Endothelial cell of umbilical vein (primary cell): ENCODE results near the gene BARX1. TPM values are rescaled to one million over a fixed set of nuclear protein-coding genes. Genes with fewer than 3 reads are reported as not detected.
"Not testable (repeated sequence)": the region's sequence is repeated elsewhere in the genome, so short reads cannot be mapped to it uniquely, and the experiment has no call there.

Source experiments
- BruUV-seq: library from RNA; stranded (reverse); fragments of 400-500 nt; replicated peaks from 2 replicates; lab custom pipeline; 2021; lab: Mats Ljungman, UMichigan
- CTCF ChIA-PET: fragments of 300-600, 350-600 bp; sonication (Branson Sonifier 250); formaldehyde crosslinking; loops from one replicate; lab custom pipeline; 2021; ENCODE audit warnings: antibody characterized with exemption, inconsistent platforms; lab: Charles Lee
- POLR2A ChIA-PET: fragments of 300-600, 350-600 bp; sonication (Branson Sonifier 250); formaldehyde crosslinking; loops from one replicate; lab custom pipeline; 2021; ENCODE audit warnings: antibody characterized with exemption, inconsistent platforms; lab: Charles Lee
- DNase-seq: peaks from one replicate; pipeline ENCODE4 v3.0.0-alpha.2; 2011; ENCODE audit warnings: low read depth, low spot score
- FAIRE-seq: peaks from 2 replicates; lab custom pipeline; 2011; peaks lifted over from hg19 to GRCh38; lab: Jason Lieb, UNC
- H2AFZ ChIP-seq: 2 replicates; pipeline ENCODE4 v1.6.0; 2012; ENCODE audit warnings: low read depth, low read length, control low read depth, inconsistent platforms
- H3K27ac ChIP-seq: 2 replicates; pipeline ENCODE4 v1.5.1; 2011; ENCODE audit warnings: low read depth, mild to moderate bottlenecking, control low read depth, low read length, moderate library complexity; ENCODE audit not compliant: insufficient read depth
- H3K27me3 ChIP-seq, 2 experiments: 2 replicates each; pipeline versions ENCODE4 v1.6.0 to v1.6.1; 2011; ENCODE audit warnings: low read length in 2 of 2, mixed read lengths in 1 of 2; ENCODE audit not compliant: control insufficient read depth in 2 of 2, insufficient read depth in 2 of 2
- H3K36me3 ChIP-seq, 2 experiments: 2 replicates in 1 of 2; 3 replicates in 1 of 2; pipeline ENCODE4 v1.5.1; 2011; ENCODE audit warnings: low read length in 2 of 2, mild to moderate bottlenecking in 1 of 2, moderate library complexity in 1 of 2; ENCODE audit not compliant: control insufficient read depth in 2 of 2, insufficient read depth in 2 of 2; ENCODE audit errors: extremely low read depth in 1 of 2
- H3K4me1 ChIP-seq: 3 replicates; pipeline ENCODE4 v1.5.1; 2011; ENCODE audit warnings: mild to moderate bottlenecking, low read length; ENCODE audit not compliant: control insufficient read depth, insufficient read depth; ENCODE audit errors: extremely low read depth
- H3K4me2 ChIP-seq: 2 replicates; pipeline ENCODE4 v1.6.1; 2011; ENCODE audit warnings: low read length, control low read depth, mixed read lengths; ENCODE audit not compliant: insufficient read depth
- H3K4me3 ChIP-seq, 3 experiments: fragments of 200-600 bp in 1 of 3; sonication (generic), shearing (Covaris generic) in 1 of 3; replicated peaks in 1 of 3; 2 replicates each; pipeline ENCODE4 v1.5.1; 2011 to 2016; ENCODE audit warnings: control low read depth in 3 of 3, low read length in 3 of 3, mild to moderate bottlenecking in 2 of 3, inconsistent platforms in 1 of 3, low read depth in 1 of 3, moderate library complexity in 1 of 3; ENCODE audit not compliant: insufficient read depth in 1 of 3
- H3K79me2 ChIP-seq: 2 replicates; pipeline ENCODE4 v1.6.0; 2012; ENCODE audit warnings: low read length, inconsistent platforms; ENCODE audit not compliant: control insufficient read depth, insufficient read depth
- H3K9ac ChIP-seq: replicated peaks from 2 replicates; pipeline ENCODE3; 2011; ENCODE audit warnings: low read length, control low read depth; ENCODE audit not compliant: insufficient read depth; ENCODE audit errors: extremely low read depth
- H3K9me1 ChIP-seq: replicated peaks from 3 replicates; pipeline ENCODE4 v1.6.0; 2011; ENCODE audit warnings: mild to moderate bottlenecking, low read length; ENCODE audit not compliant: control insufficient read depth, insufficient read depth; ENCODE audit errors: extremely low read depth
- H3K9me3 ChIP-seq: replicated peaks from 2 replicates; pipeline ENCODE4 v1.5.1; 2012; ENCODE audit warnings: low read length, inconsistent platforms; ENCODE audit not compliant: control insufficient read depth, insufficient read depth
- H4K20me1 ChIP-seq: replicated peaks from 2 replicates; pipeline ENCODE3; 2011; ENCODE audit warnings: mild to moderate bottlenecking, low read length; ENCODE audit not compliant: control insufficient read depth, insufficient read depth; ENCODE audit errors: extremely low read depth
- CTCF ChIP-seq, 2 donors: IDR thresholded peaks; 1 replicate in 1 of 2; 2 replicates in 1 of 2; pipeline ENCODE4 v1.5.1; 2011; ENCODE audit warnings: low read length in 2 of 2, mild to moderate bottlenecking in 2 of 2, moderate library complexity in 2 of 2, control low read depth in 1 of 2, inconsistent platforms in 1 of 2, low read depth in 1 of 2; ENCODE audit not compliant: insufficient read depth in 1 of 2; ENCODE audit errors: extremely low read depth in 1 of 2
- EZH2 ChIP-seq: IDR thresholded peaks from 2 replicates; pipeline ENCODE4 v1.6.1; 2012; ENCODE audit warnings: borderline replicate concordance, low read depth, mild to moderate bottlenecking, moderate library complexity, low read length, inconsistent platforms; ENCODE audit not compliant: severe bottlenecking
- FOS ChIP-seq: IDR thresholded peaks from 2 replicates; pipeline ENCODE4 v1.6.1; 2011; ENCODE audit warnings: mild to moderate bottlenecking, low read length, moderate library complexity, borderline replicate concordance; ENCODE audit not compliant: insufficient read depth
- GATA2 ChIP-seq: IDR thresholded peaks from 2 replicates; pipeline ENCODE4 v1.7.0; 2011; ENCODE audit warnings: low read depth, mild to moderate bottlenecking, moderate library complexity, mixed read lengths, low read length; ENCODE audit not compliant: insufficient read length, insufficient read depth
- JUN ChIP-seq: IDR thresholded peaks from 2 replicates; pipeline ENCODE4 v1.6.1; 2011; ENCODE audit warnings: borderline replicate concordance, low read depth; ENCODE audit not compliant: insufficient read length, insufficient read depth
- MAX ChIP-seq: IDR thresholded peaks from 2 replicates; pipeline ENCODE4 v1.6.1; 2011; ENCODE audit not compliant: insufficient read depth, insufficient read length
- MYC ChIP-seq: IDR thresholded peaks from one replicate; pipeline ENCODE4 v1.6.1; 2011; ENCODE audit warnings: mild to moderate bottlenecking, low read depth, low read length
- POLR2A ChIP-seq: IDR thresholded peaks from 2 replicates; pipeline ENCODE4 v1.6.1; 2012; ENCODE audit warnings: low read depth, mild to moderate bottlenecking, control low read depth, low read length
- POLR2AphosphoS5 ChIP-seq: IDR thresholded peaks from 2 replicates; pipeline ENCODE4 v1.6.1; 2012; ENCODE audit warnings: low read depth, mild to moderate bottlenecking, control low read depth, low read length, moderate library complexity; ENCODE audit not compliant: insufficient read depth
- dilution Hi-C: fragments of 300-500 bp; cut with MboI; formaldehyde crosslinking; loops from one replicate; pipeline ENCODE4 v1.15.0; 2019; ENCODE audit warnings: low sequenced_read_pairs; ENCODE audit not compliant: extremely low pct_ligation_motif_present
- intact Hi-C: fragments of 100-400 bp; cut with micrococcal nuclease; formaldehyde crosslinking; loops from one replicate; pipeline ENCODE4 v1.10.0; 2022
- polyA plus RNA-seq, 4 experiments: library from polyadenylated mRNA; depleted of rRNA in 3 of 4; stranded (reverse) in 3 of 4; unstranded in 1 of 4; fragments of >200 nt; gene quantifications; 2 replicates each; pipeline versions ENCODE4 v1.2.1 to v1.2.3, GENCODE V29; 2011 to 2012; ENCODE audit warnings: missing spikeins in 1 of 4
- total RNA-seq: library from RNA; stranded (reverse); gene quantifications from 2 replicates; pipeline ENCODE4 v1.2.3, GENCODE V29; 2021

The BARX1 gene
- total and polyA plus RNA-seq, 2 donors (not counting 3 experiments of a cell fraction or from before 2014, with no cell fraction given) = not detected

GRCh38 chr9:93974151-93974550 is 19.0 kb upstream of the BARX1 start:
- DNase-seq = no peak
- H4K20me1 ChIP-seq = no peaks in the 10 kb centered on the region
- H3K9me3 ChIP-seq = no peaks in the 10 kb centered on the region
- no peaks in the 10 kb centered on the region for H3K27me3 ChIP-seq
- H3K4me1 ChIP-seq = no peaks in the 10 kb centered on the region
- TF ChIP-seq JUN (no peak), GATA2 (no peak), MYC (no peak), MAX (no peak), POLR2A (no peak), CTCF (IDR thresholded peaks at IDR 0.05; ENCODE audit: extremely low read depth in 1 of 2, insufficient read depth in 1 of 2, low read depth in 1 of 2, low read length in 2 of 2) (no peak), EZH2 (no peak), POLR2AphosphoS5 (no peak), FOS (no peak)
- ChIA-PET CTCF (interaction anchor here (0.6 to 1.4 kb wide), 3 partner anchors 10 to 53 kb away, joined by 3 read pairs; no protein-coding TSS in a partner anchor), POLR2A (no interaction called here)
- no peaks in the 10 kb centered on the region for H3K79me2 ChIP-seq
- intact Hi-C loops = no loop called here
- no peak overlapping the region for H3K4me2 ChIP-seq
- no peak overlapping the region for H3K9ac ChIP-seq
- no peak for FAIRE-seq
- no peak overlapping the region for H2AFZ ChIP-seq
- H3K9me1 ChIP-seq = no peaks in the 10 kb centered on the region
- no peak overlapping the region for H3K27ac ChIP-seq
- dilution Hi-C loops = no loop called here
- no peak overlapping the region for H3K4me3 ChIP-seq
- no TSS peak for BruUV-seq
- no peaks in the 10 kb centered on the region for H3K36me3 ChIP-seq

GRCh38 chr9:93972655-93973054 is 17.5 kb upstream of the BARX1 start:
- H4K20me1 ChIP-seq, H3K79me2 ChIP-seq, BruUV-seq, POLR2A ChIA-PET, H3K27me3 ChIP-seq, H2AFZ ChIP-seq, intact Hi-C loops, H3K9me3 ChIP-seq, H3K9me1 ChIP-seq, H3K4me1 ChIP-seq, H3K4me3 ChIP-seq, FAIRE-seq, dilution Hi-C loops, H3K9ac ChIP-seq, H3K4me2 ChIP-seq, DNase-seq, H3K27ac ChIP-seq, CTCF ChIA-PET, H3K36me3 ChIP-seq: not testable (repeated sequence)
